GM12864 (cell line): ENCODE measurements around the gene TBC1D1.

ENCODE experiments used
- DNase-seq: peaks from one replicate; pipeline ENCODE4 v3.0.0-alpha.2; 2011; ENCODE audit warnings: low read depth
- H3K4me3 ChIP-seq: 2 replicates; pipeline ENCODE4 v1.5.1; 2011; ENCODE audit warnings: mild to moderate bottlenecking, low read depth, low read length, control low read depth
- TF ChIP-seq, protein P1 (sequence below): IDR thresholded peaks from 2 replicates; pipeline ENCODE4 v1.5.1; 2011; ENCODE audit warnings: low read depth, mild to moderate bottlenecking, moderate library complexity, low read length, control low read depth, inconsistent platforms; ENCODE audit errors: missing control alignments

Gene TBC1D1

GRCh38 chr4:38106311-38106710 is 215.4 kb downstream of the TBC1D1 start:
- DNase-seq = no peak
- TF ChIP-seq, protein P1, sequence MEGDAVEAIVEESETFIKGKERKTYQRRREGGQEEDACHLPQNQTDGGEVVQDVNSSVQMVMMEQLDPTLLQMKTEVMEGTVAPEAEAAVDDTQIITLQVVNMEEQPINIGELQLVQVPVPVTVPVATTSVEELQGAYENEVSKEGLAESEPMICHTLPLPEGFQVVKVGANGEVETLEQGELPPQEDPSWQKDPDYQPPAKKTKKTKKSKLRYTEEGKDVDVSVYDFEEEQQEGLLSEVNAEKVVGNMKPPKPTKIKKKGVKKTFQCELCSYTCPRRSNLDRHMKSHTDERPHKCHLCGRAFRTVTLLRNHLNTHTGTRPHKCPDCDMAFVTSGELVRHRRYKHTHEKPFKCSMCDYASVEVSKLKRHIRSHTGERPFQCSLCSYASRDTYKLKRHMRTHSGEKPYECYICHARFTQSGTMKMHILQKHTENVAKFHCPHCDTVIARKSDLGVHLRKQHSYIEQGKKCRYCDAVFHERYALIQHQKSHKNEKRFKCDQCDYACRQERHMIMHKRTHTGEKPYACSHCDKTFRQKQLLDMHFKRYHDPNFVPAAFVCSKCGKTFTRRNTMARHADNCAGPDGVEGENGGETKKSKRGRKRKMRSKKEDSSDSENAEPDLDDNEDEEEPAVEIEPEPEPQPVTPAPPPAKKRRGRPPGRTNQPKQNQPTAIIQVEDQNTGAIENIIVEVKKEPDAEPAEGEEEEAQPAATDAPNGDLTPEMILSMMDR = no peak
- no peak overlapping the region for H3K4me3 ChIP-seq

DNA sequence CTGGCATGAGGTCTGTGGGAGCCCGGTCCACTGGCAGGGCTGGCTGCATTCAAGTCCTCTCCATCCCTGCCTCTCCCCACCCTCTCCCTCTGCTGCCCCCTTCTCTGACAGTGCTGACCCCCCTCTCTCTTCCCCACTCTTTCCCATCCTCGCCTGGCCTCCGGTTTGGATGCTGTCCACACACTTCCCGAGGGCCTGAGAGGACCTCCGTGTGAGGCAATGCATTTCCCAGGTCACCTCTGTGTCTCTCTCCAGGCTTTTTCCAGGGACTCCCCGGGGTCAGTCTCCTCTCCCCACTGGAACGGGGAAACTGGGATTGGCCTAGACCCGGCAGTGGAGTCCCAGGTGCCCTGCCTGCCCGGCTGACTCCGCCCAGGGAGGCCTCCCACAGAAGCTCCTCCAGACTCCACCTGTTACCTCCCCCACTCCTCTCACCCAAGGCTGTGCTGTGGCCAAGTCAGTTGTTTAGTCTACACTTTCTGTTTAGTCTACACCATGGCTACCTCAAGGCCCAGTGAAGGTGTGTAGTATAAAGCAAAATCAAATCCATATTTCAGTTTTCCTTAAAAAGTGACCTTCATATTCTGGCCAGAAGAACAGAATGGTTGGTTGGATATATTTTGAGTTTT is 216.1 kb downstream of the TBC1D1 start:
- TF ChIP-seq, protein P1 = no peak
- no peak overlapping the region for H3K4me3 ChIP-seq
- DNase-seq = no peak

DNA sequence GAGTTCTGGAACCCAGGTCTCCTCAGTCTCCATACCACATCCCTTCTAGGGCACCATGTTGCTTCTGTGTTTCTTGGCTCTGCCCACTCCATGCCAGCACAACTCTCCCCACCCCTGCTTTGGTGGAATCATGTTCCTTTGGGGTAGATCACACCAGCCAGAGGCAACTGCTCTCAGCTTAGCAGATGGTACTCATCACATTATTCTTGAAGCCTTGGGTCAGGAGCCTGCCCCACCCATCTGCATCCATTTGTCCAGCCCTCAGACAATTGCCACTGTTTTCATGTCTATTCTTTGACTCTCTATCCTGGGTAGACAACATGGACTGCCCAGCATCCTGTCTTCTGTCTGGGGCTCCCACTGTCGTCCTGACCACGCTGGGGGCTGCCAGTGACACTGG is 216.9 kb downstream of the TBC1D1 start:
- TF ChIP-seq, protein P1 = no peak
- no peak for DNase-seq
- H3K4me3 ChIP-seq = no peak overlapping the region

GRCh38 chr4:38109370-38109769 is 218.5 kb downstream of the TBC1D1 start:
- TF ChIP-seq, protein P1 = no peak
- DNase-seq = no peak
- no peak overlapping the region for H3K4me3 ChIP-seq

GRCh38 chr4:38109896-38110295 is 219.0 kb downstream of the TBC1D1 start:
- no peak overlapping the region for H3K4me3 ChIP-seq
- DNase-seq = no peak
- TF ChIP-seq, protein P1 = no peak

DNA sequence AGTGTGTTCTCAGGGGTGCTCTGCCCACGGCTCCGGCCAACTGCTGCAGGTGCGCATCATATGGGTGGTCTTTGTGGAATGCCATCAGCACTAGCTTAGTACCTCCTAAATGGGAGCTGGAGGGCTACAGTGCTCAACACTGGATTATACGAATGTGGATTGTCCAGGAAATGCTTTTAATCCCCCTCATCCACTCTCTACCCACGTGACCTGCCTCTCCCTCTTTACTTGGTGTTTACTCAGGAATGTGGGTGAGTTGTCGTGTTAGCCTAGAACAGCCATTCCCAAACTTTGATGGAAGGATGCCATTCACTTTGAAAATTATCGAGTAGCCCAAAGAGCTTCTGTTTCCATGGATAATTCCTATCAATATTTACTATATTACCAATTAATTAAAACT is 220.1 kb downstream of the TBC1D1 start:
- no peak for DNase-seq
- H3K4me3 ChIP-seq = no peak overlapping the region
- TF ChIP-seq, protein P1 = no peak

DNA sequence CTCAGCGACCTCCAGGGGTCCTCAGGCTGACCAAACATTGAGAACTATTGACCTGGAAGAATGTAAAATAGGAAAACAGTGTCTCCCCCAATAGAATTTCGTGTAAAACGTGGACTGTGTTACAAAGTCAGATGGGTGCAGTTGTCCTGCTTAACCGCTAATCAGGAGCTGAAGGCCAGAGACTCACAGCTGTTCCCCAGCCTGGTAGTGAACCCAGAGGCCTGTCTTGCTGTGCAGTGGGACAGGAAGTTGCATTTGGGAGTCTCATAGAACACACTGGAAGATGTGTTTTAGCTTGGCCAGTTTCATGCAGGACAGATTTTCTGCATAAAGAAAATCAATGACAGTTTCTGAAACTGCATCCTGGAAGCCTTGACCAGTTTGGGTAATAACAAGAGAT is 220.8 kb downstream of the TBC1D1 start:
- TF ChIP-seq, protein P1 = no peak
- no peak overlapping the region for H3K4me3 ChIP-seq
- no peak for DNase-seq
